Measurements from ENCODE around the gene FPGS.

Gene FPGS

GRCh38 chr9:127853312-127854183, 50.9 kb downstream of the FPGS start:
- peak overlapping the region; percentile 90 for H3K9ac ChIP-seq (ENCODE audit: low read depth, low read length)
- peaks cover 40% of the 10 kb centered on the region for H3K4me1 ChIP-seq (ENCODE audit: control insufficient read depth, insufficient read depth, low read length)
- H3K4me3 ChIP-seq (ENCODE audit: low read length): peak overlapping the region; percentile 86
- H3K4me2 ChIP-seq (ENCODE audit: low read length): peak overlapping the region; percentile 90
- peaks cover 9% of the 10 kb centered on the region for H3K9me3 ChIP-seq (replicated peaks; ENCODE audit: low read length)
- H3K36me3 ChIP-seq (ENCODE audit: insufficient read depth, low read length): peaks cover 30% of the 10 kb centered on the region
- no peaks in the 10 kb centered on the region for H3K27me3 ChIP-seq (ENCODE audit: control insufficient read depth, insufficient read depth, low read length)

DNA sequence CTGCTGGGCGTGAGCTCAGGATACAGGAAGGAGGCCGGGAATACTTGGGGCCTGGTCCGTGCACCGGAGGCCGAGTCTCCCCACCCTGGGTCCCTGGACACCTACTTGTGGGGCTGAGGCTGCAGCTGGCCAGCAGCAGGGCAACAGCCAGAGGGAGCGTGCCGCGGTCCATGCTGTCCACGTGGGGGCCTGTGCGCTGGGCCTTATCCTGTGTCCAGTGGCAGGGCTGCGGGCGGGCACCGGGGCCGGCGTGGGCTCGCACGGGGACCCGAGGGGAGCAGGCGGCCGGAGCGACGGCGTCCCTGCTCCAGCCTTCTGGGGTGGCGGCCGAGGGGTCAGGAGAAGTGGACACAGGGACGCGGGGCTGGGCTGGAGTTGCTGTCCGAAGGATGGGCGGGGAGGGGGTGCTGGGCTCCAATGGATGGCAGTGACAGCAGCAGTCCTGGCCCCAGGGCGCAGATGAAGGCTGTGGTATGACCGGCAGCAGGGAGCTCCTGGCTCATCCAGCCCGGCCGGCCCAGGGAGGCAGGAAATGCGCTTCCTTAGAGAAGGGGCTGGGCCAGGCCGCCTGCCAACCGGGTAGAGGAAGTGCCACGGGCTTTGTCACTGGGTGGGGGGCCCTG, 51.6 kb downstream of the FPGS start, which contains the start of gene ENG:
TSS of gene ENG (minus strand) at position 475 of the 623 bp plus-strand sequence. CDS start at position 172, 303 bp downstream.
- Histone ChIP-seq H3K4me1 (ENCODE audit: control insufficient read depth, insufficient read depth, low read length) (peaks cover 40% of the 10 kb centered on the region), H3K9ac (ENCODE audit: low read depth, low read length) (peak within 1 kb of the TSS; percentile 90), H3K4me3 (ENCODE audit: low read length) (peak within 1 kb of the TSS; percentile 86), H3K9me3 (replicated peaks; ENCODE audit: low read length) (peaks cover 4% of the 10 kb centered on the region), H3K27me3 (ENCODE audit: control insufficient read depth, insufficient read depth, low read length) (no peaks in the 10 kb centered on the region), H3K4me2 (ENCODE audit: low read length) (peak within 1 kb of the TSS; percentile 90), H3K36me3 (ENCODE audit: insufficient read depth, low read length) (peaks cover 22% of the 10 kb centered on the region)

DNA sequence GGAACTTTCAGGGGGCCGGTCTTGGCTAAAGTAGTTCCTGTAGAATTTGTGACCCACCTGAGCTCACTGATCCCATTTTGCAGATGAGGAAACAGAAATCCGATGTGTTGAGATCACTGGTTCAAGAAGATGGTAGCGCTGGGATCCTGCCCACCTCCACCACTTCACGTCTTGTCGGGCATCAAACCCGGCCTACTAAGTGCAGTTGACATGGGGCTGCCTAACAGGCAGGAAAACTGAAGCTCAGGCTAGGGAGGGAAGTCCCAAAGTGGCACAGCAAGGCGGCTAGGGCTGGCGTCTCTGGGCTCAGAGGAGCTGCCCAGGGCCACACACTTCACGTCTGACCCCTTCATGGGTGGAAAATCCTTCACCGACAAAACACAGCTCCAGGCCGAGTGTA, 52.3 kb downstream of the FPGS start:
- H3K4me3 ChIP-seq (ENCODE audit: low read length): peak overlapping the region; percentile 38

GRCh38 chr9:127855522-127855921, 52.8 kb downstream of the FPGS start:
- peaks cover 10% of the 10 kb centered on the region for H3K36me3 ChIP-seq (ENCODE audit: insufficient read depth, low read length)
- H3K9me3 ChIP-seq (replicated peaks; ENCODE audit: low read length): no peaks in the 10 kb centered on the region
- no peak overlapping the region for H3K4me2 ChIP-seq (ENCODE audit: low read length)
- H3K9ac ChIP-seq (ENCODE audit: low read depth, low read length): no peak overlapping the region
- no peaks in the 10 kb centered on the region for H3K27me3 ChIP-seq (ENCODE audit: control insufficient read depth, insufficient read depth, low read length)
- peaks cover 38% of the 10 kb centered on the region for H3K4me1 ChIP-seq (ENCODE audit: control insufficient read depth, insufficient read depth, low read length)
- H3K4me3 ChIP-seq (ENCODE audit: low read length): no peak overlapping the region

More for the DNA sequence above, 52.3 kb downstream of the FPGS start:
- Histone ChIP-seq H3K9me3 (replicated peaks; ENCODE audit: low read length) (no peaks in the 10 kb centered on the region), H3K4me2 (ENCODE audit: low read length) (peak overlapping the region; percentile 36), H3K4me1 (ENCODE audit: control insufficient read depth, insufficient read depth, low read length) (peaks cover 40% of the 10 kb centered on the region), H3K27me3 (ENCODE audit: control insufficient read depth, insufficient read depth, low read length) (no peaks in the 10 kb centered on the region), H3K36me3 (ENCODE audit: insufficient read depth, low read length) (peaks cover 16% of the 10 kb centered on the region), H3K9ac (ENCODE audit: low read depth, low read length) (peak overlapping the region; percentile 20)

DNA sequence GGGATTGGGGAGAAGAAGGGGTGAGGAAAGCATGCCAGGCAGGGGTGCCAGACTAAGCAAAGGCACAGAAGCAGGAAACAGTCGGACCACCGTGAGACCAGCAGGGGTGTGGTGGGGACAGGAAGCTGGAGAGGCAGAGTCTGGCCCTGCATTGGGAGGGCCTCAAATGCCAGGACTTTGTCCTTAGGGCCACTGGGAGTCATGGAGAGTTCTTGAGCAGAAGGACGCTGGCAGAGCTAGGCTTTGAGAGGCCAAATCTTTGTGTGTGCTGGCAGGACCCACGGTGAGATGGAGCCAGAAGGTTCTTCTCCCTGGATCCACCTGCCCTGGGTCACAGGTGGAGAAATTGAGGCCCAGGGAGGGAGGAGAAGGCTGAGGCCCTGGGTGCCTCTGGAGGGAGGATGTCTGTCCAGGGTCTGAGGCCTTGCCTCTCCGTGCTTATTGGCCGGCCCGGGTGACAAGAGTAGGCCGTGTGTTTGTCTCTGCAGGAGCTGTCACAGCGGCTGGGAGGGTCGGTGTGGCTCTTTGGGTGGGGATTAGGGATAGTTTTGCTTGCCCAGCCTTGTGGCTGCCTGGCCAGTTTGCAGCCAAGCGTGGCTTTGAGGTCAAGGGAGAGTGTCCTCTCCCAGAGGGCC, 53.5 kb downstream of the FPGS start:
- H3K9me3 ChIP-seq (replicated peaks; ENCODE audit: low read length): no peaks in the 10 kb centered on the region
- H3K4me2 ChIP-seq (ENCODE audit: low read length): no peak overlapping the region
- no peaks in the 10 kb centered on the region for H3K27me3 ChIP-seq (ENCODE audit: control insufficient read depth, insufficient read depth, low read length)
- H3K9ac ChIP-seq (ENCODE audit: low read depth, low read length): no peak overlapping the region
- no peak overlapping the region for H3K4me3 ChIP-seq (ENCODE audit: low read length)
- peaks cover 35% of the 10 kb centered on the region for H3K4me1 ChIP-seq (ENCODE audit: control insufficient read depth, insufficient read depth, low read length)
- peaks cover 3% of the 10 kb centered on the region for H3K36me3 ChIP-seq (ENCODE audit: insufficient read depth, low read length)

GRCh38 chr9:127856729-127857116, 54.0 kb downstream of the FPGS start:
- H3K4me1 ChIP-seq (ENCODE audit: control insufficient read depth, insufficient read depth, low read length): peaks cover 31% of the 10 kb centered on the region
- peaks cover 3% of the 10 kb centered on the region for H3K36me3 ChIP-seq (ENCODE audit: insufficient read depth, low read length)
- H3K4me3 ChIP-seq (ENCODE audit: low read length): no peak overlapping the region
- no peak overlapping the region for H3K9ac ChIP-seq (ENCODE audit: low read depth, low read length)
- no peaks in the 10 kb centered on the region for H3K27me3 ChIP-seq (ENCODE audit: control insufficient read depth, insufficient read depth, low read length)
- no peak overlapping the region for H3K4me2 ChIP-seq (ENCODE audit: low read length)
- no peaks in the 10 kb centered on the region for H3K9me3 ChIP-seq (replicated peaks; ENCODE audit: low read length)

DNA sequence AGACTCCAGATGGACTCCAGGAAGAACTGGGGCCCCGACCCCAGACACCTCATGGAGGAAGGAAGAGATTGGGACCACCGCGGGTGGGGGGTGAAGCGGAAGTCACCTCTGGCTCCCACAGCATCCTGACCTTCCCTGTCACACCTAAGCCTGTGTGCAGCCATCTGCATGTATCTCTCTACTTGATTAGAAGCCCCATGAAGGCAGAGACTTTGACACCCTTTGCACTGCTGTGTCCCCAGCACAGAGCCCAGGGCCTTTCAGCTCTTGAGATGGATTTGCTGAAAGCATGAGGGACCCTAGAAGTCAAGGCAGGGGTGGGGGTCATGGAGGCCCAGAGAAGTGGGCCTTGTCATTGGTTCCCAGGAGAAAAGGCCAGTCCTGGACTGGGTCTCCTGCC, 54.6 kb downstream of the FPGS start:
- H3K9me3 ChIP-seq (replicated peaks; ENCODE audit: low read length): no peaks in the 10 kb centered on the region
- H3K9ac ChIP-seq (ENCODE audit: low read depth, low read length): no peak overlapping the region
- H3K27me3 ChIP-seq (ENCODE audit: control insufficient read depth, insufficient read depth, low read length): no peaks in the 10 kb centered on the region
- peaks cover 25% of the 10 kb centered on the region for H3K4me1 ChIP-seq (ENCODE audit: control insufficient read depth, insufficient read depth, low read length)
- no peak overlapping the region for H3K4me2 ChIP-seq (ENCODE audit: low read length)
- no peak overlapping the region for H3K4me3 ChIP-seq (ENCODE audit: low read length)
- peaks cover under 1% of the 10 kb centered on the region for H3K36me3 ChIP-seq (ENCODE audit: insufficient read depth, low read length)

GRCh38 chr9:127858041-127858512, 55.4 kb downstream of the FPGS start:
- Histone ChIP-seq H3K4me3 (ENCODE audit: low read length) (no peak overlapping the region), H3K4me1 (ENCODE audit: control insufficient read depth, insufficient read depth, low read length) (peaks cover 17% of the 10 kb centered on the region)

DNA sequence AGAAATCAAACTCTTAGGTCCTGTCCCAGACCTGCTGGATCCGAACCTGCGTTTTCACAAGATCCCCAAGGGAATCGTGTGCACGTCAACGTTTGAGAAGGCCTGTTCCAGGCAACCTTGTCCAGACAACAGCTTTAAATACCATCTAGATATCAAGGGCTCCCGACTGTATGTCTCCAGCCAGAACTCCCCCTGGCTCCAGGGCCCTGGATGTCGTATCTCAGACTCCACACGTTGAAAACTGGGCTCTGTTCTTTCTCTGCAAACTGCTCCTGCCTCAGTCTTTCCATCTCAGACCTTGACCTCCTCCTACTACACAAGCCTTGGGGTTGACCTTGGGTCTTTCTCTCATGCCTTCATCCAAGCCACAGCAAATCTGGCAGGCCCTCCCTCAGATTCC, 57.6 kb downstream of the FPGS start:
- H3K4me1 ChIP-seq (ENCODE audit: control insufficient read depth, insufficient read depth, low read length): peaks cover 10% of the 10 kb centered on the region
- no peaks in the 10 kb centered on the region for H3K36me3 ChIP-seq (ENCODE audit: insufficient read depth, low read length)
- no peak overlapping the region for H3K9ac ChIP-seq (ENCODE audit: low read depth, low read length)
- no peak overlapping the region for H3K4me3 ChIP-seq (ENCODE audit: low read length)
- no peak overlapping the region for H3K4me2 ChIP-seq (ENCODE audit: low read length)
- H3K27me3 ChIP-seq (ENCODE audit: control insufficient read depth, insufficient read depth, low read length): no peaks in the 10 kb centered on the region
- H3K9me3 ChIP-seq (replicated peaks; ENCODE audit: low read length): no peaks in the 10 kb centered on the region

More at GRCh38 chr9:127858041-127858512, 55.4 kb downstream of the FPGS start:
- H3K36me3 ChIP-seq (ENCODE audit: insufficient read depth, low read length): no peaks in the 10 kb centered on the region
- no peaks in the 10 kb centered on the region for H3K9me3 ChIP-seq (replicated peaks; ENCODE audit: low read length)
- no peaks in the 10 kb centered on the region for H3K27me3 ChIP-seq (ENCODE audit: control insufficient read depth, insufficient read depth, low read length)
- no peak overlapping the region for H3K4me2 ChIP-seq (ENCODE audit: low read length)
- H3K9ac ChIP-seq (ENCODE audit: low read depth, low read length): no peak overlapping the region

- H3K36me3 ChIP-seq (ENCODE audit: insufficient read depth, low read length): peaks cover 2% of the 10 kb centered on the region
- peaks cover 10% of the 10 kb centered on the region for H3K4me1 ChIP-seq (ENCODE audit: control insufficient read depth, insufficient read depth, low read length)
- no peak overlapping the region for H3K4me3 ChIP-seq (ENCODE audit: low read length)
- H3K9ac ChIP-seq (ENCODE audit: low read depth, low read length): no peak overlapping the region
- H3K4me2 ChIP-seq (ENCODE audit: low read length): no peak overlapping the region
- no peaks in the 10 kb centered on the region for H3K27me3 ChIP-seq (ENCODE audit: control insufficient read depth, insufficient read depth, low read length)
- H3K9me3 ChIP-seq (replicated peaks; ENCODE audit: low read length): no peaks in the 10 kb centered on the region
Measured at GRCh38 chr9:127860779-127861178, 58.1 kb downstream of the FPGS start.
